Measurements from ENCODE around the gene IGF1R.
"Not testable (repeated sequence)": the region's sequence is repeated elsewhere in the genome, so short reads cannot be mapped to it uniquely, and the experiment has no call there.

The IGF1R gene

GRCh38 chr15:98963444-98963843, 315.1 kb downstream of the IGF1R start:
- Histone ChIP-seq H3K9ac (no peak overlapping the region), H3K27me3 (ENCODE audit: insufficient read depth, low read depth) (no peaks in the 10 kb centered on the region), H3K4me2 (no peak overlapping the region), H3K79me2 (ENCODE audit: insufficient read depth, low read depth) (no peaks in the 10 kb centered on the region), H3K4me3 (IDR thresholded peaks at IDR 0.05; ENCODE audit: insufficient read depth, low read depth, low read length) (no peak overlapping the region), H4K20me1 (ENCODE audit: insufficient read depth) (no peaks in the 10 kb centered on the region), H3K4me1 (ENCODE audit: low read depth, poor library complexity, severe bottlenecking) (no peaks in the 10 kb centered on the region), H2AFZ (ENCODE audit: low read depth) (no peak overlapping the region), H3K27ac (no peak overlapping the region), H3K36me3 (ENCODE audit: insufficient read depth) (peaks cover 6% of the 10 kb centered on the region; the same call in 1 of the 2 replicates)
- no peak for TF ChIP-seq CTCF (conservative IDR thresholded peaks at IDR 0.05; ENCODE audit: low read depth, low read length)

- no peaks in the 10 kb centered on the region for H4K20me1 ChIP-seq (ENCODE audit: insufficient read depth)
- no peaks in the 10 kb centered on the region for H3K79me2 ChIP-seq (ENCODE audit: insufficient read depth, low read depth)
- H3K27ac ChIP-seq: no peak overlapping the region
- H3K36me3 ChIP-seq (ENCODE audit: insufficient read depth): peaks cover 6% of the 10 kb centered on the region; the same call in 1 of the 2 replicates
- no peak overlapping the region for H2AFZ ChIP-seq (ENCODE audit: low read depth)
- no peak overlapping the region for H3K4me3 ChIP-seq (IDR thresholded peaks at IDR 0.05; ENCODE audit: insufficient read depth, low read depth, low read length)
- no peaks in the 10 kb centered on the region for H3K4me1 ChIP-seq (ENCODE audit: low read depth, poor library complexity, severe bottlenecking)
- H3K9ac ChIP-seq: no peak overlapping the region
- H3K27me3 ChIP-seq (ENCODE audit: insufficient read depth, low read depth): no peaks in the 10 kb centered on the region
- no peak for TF ChIP-seq CTCF (conservative IDR thresholded peaks at IDR 0.05; ENCODE audit: low read depth, low read length)
- H3K4me2 ChIP-seq: no peak overlapping the region
Measured at GRCh38 chr15:98964466-98965133, 316.3 kb downstream of the IGF1R start.

GRCh38 chr15:98965134-98965491, 316.8 kb downstream of the IGF1R start:
- not testable (repeated sequence) for H3K36me3 ChIP-seq (ENCODE audit: insufficient read depth); H2AFZ ChIP-seq (ENCODE audit: low read depth); H3K27ac ChIP-seq; H3K79me2 ChIP-seq (ENCODE audit: insufficient read depth, low read depth); H3K27me3 ChIP-seq (ENCODE audit: insufficient read depth, low read depth); H3K4me3 ChIP-seq (IDR thresholded peaks at IDR 0.05; ENCODE audit: insufficient read depth, low read depth, low read length); H3K4me2 ChIP-seq; H3K9ac ChIP-seq; H4K20me1 ChIP-seq (ENCODE audit: insufficient read depth); H3K4me1 ChIP-seq (ENCODE audit: low read depth, poor library complexity, severe bottlenecking)

DNA sequence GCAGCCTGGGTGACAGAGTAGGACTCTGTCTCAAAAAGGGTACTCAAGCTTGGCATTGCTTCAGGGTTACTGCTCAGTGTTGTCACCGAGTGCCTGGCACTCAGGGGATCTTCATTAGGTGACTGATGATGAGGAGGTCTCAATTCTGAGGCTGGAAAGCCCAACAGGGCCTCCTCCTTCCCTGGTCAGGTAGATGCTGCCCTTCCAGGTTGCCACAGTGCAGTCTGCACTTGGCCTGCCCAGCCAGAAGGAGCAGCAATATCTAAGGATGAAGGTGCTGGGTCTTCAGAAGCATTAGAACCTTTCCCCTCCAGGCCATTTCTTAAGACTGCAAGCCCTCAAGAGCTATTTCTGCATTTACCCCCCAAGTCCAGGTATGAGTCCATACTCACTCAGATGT, 317.3 kb downstream of the IGF1R start:
- no peak overlapping the region for H2AFZ ChIP-seq (ENCODE audit: low read depth)
- no peaks in the 10 kb centered on the region for H3K79me2 ChIP-seq (ENCODE audit: insufficient read depth, low read depth)
- no peak overlapping the region for H3K4me3 ChIP-seq (IDR thresholded peaks at IDR 0.05; ENCODE audit: insufficient read depth, low read depth, low read length)
- no peak overlapping the region for H3K9ac ChIP-seq
- no peak overlapping the region for H3K27ac ChIP-seq
- no peaks in the 10 kb centered on the region for H3K27me3 ChIP-seq (ENCODE audit: insufficient read depth, low read depth)
- peaks cover 6% of the 10 kb centered on the region; the same call in 1 of the 2 replicates for H3K36me3 ChIP-seq (ENCODE audit: insufficient read depth)
- H3K4me2 ChIP-seq: no peak overlapping the region
- no peaks in the 10 kb centered on the region for H4K20me1 ChIP-seq (ENCODE audit: insufficient read depth)
- no peaks in the 10 kb centered on the region for H3K4me1 ChIP-seq (ENCODE audit: low read depth, poor library complexity, severe bottlenecking)
- TF ChIP-seq CTCF (conservative IDR thresholded peaks at IDR 0.05; ENCODE audit: low read depth, low read length): no peak

- Histone ChIP-seq H3K27ac (no peak overlapping the region), H3K4me1 (ENCODE audit: low read depth, poor library complexity, severe bottlenecking) (no peaks in the 10 kb centered on the region), H3K79me2 (ENCODE audit: insufficient read depth, low read depth) (no peaks in the 10 kb centered on the region), H3K36me3 (ENCODE audit: insufficient read depth) (no peaks in the 10 kb centered on the region), H3K27me3 (ENCODE audit: insufficient read depth, low read depth) (no peaks in the 10 kb centered on the region), H3K4me2 (no peak overlapping the region), H3K9ac (no peak overlapping the region), H2AFZ (ENCODE audit: low read depth) (no peak overlapping the region), H3K4me3 (IDR thresholded peaks at IDR 0.05; ENCODE audit: insufficient read depth, low read depth, low read length) (no peak overlapping the region), H4K20me1 (ENCODE audit: insufficient read depth) (no peaks in the 10 kb centered on the region)
- no peak for TF ChIP-seq CTCF (conservative IDR thresholded peaks at IDR 0.05; ENCODE audit: low read depth, low read length)
Measured at GRCh38 chr15:98966091-98966787, 317.9 kb downstream of the IGF1R start.

All from KMS-11 (cell line).